GM03348 (cell line): ENCODE results near the gene LECT2.

Source experiments
- DNase-seq: peaks from one replicate; pipeline ENCODE4 v3.0.0; 2012; ENCODE audit warnings: low spot score

Gene LECT2

DNA sequence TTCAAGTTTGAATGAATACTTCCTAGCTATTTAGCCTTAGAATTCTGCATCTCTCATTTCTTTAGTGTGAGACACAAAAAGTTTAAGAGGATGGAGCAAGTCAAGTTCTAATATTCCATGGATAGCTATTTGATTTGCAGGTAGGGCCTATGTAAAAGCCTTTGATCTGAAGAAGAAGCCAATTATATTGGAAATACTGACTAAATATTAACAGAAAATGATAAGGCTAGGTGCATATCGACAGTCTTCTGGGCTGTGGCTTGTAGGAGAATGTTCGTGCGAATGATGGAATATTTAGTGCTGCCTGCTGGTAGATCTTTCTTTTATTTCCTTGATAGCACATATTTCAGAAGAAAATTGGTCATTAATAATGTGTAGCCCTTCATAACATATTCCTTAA is at the start of gene LECT2:
Gene LECT2 (minus strand): TSS at position 85 of the 400 bp plus-strand sequence. CDS start 150 bp downstream, outside the sequence.
- no peak for DNase-seq

DNA sequence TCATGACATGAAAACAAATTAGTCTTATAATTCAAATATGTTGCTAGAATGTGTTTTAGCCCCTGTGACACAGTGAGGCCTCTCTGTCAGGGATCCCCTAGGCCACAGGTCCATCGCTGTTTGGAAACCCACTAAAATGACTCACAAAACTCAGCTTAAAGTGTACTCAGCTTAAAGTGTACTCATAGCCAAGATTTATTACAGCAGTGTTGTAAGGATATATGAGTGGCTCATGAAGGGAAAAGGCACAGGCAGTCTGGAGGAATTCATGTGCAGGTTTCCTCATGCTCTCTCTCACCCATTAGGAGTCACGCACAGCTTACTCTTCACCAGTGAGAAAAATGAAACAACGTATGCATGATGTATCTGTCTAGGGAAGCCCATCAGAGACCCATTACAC is 49.7 kb upstream of the LECT2 start:
- peak; percentile 61 for DNase-seq

DNA sequence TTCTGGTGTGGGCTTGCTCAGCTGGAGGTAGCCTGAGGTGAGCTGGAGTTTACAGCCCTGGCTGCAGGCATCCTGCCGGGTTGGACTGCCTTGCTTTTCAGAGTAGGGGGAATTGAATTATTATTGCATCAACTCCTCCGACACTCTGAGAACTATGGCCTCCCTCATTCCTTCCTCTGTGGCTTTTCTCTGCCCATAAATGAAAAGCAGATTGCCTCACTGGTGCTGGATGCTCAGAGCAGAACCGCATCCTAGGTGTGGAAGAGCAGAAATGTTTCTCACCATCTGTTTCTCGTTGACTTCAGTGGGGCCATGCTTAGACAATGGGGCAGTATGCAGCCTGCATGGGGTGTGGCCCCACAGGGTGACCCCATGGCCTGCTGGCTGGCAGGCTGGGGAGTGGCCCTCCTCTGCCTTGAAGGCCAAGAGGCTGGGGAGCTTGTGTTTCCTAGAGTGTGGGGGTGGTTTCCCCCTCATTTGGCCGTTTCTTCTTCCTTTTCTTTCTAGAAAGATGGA is 46.7 kb upstream of the LECT2 start:
- peak; percentile 84 for DNase-seq

DNA sequence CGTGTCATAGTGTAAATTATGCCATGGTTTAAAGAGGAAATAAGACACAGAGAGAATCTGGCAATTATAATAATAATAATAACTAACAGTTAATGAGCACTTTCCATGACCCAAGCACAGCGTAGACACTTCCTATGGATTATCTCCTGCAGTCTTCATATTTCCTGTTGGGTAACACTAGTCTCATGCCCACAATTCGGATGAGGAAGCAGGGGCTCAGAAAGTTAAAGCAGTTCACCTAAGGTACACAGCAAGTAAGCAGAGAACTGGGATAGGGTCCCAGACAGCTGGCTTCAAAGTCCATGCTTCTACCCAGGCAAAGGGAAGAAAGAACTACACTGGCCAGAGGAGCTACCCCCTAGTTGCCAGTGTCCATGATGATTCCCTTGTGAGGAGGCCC is 46.1 kb upstream of the LECT2 start:
- no peak for DNase-seq

DNA sequence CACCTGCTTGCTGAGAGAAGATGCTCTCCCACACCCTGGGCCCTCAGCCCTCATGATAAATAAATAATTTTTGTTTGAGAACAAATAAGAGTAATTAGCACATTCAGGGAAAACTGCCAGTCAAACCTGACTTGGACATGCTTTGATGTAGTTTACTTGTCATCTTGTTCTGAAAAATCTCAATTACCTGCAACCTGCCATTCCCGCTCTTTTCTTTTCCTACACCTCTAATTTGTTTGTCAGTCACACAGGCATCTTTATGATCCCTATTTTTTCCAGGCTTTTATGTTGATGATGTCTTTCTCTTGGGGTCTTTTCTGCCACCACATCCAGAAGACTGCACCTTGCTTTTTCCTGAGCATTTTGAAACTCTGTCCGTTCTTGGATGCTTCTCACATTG is 45.4 kb upstream of the LECT2 start:
- no peak for DNase-seq

DNA sequence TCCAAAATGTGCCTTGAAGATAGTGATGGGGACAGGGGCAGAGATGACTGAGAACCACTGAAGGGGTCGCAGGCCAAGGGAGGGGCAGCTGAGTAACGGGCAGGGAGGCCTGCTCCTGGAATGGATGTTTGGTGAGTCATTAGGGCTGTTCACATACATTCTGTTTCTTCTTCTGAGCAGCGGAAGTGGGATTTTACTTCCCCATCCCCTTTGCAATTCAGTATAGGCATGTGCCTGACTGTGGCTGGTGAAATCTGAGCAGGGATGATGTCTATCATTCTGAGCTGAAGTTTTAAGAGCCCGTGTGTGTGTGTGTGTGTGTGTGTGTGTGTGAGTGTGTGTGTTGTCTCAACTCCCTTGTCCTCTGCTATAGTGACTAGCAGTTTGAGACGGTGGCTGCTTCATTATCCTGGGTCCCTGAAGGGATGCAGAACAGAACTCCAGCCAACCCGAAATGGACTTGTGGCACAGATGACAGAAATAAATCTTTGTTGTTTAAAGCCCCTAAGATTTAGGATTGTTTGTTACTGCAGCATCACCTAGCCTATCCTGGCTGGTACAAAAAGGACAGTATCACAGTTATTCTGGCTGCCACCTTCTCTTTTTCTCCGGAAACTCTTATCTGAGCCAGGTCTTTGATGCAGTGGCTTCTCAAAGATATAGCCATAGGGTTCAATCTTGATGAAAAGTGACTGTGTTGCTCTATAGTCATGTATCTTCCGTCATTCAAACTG is 44.8 kb upstream of the LECT2 start:
- DNase-seq, result peak; percentile 46

DNA sequence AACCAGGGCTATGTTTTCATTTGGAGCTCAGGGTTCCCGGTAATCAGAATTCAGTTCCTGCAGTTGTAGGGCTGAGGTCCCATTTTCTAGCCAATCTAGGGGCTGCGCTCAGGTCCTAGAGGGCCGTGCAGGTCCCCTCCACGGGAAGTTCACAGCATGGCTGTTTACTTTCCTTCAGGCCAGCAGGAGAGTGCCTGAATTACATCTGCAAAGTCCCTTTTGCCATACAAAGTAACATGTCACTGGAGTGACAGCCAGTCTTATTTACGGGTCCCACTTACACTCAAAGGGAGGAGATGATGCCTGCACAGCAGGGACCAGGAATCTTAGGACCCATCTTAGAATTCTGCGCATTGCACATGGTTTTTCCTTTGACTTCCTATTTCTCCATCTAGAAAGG is 44.1 kb upstream of the LECT2 start:
- DNase-seq, result no peak

DNA sequence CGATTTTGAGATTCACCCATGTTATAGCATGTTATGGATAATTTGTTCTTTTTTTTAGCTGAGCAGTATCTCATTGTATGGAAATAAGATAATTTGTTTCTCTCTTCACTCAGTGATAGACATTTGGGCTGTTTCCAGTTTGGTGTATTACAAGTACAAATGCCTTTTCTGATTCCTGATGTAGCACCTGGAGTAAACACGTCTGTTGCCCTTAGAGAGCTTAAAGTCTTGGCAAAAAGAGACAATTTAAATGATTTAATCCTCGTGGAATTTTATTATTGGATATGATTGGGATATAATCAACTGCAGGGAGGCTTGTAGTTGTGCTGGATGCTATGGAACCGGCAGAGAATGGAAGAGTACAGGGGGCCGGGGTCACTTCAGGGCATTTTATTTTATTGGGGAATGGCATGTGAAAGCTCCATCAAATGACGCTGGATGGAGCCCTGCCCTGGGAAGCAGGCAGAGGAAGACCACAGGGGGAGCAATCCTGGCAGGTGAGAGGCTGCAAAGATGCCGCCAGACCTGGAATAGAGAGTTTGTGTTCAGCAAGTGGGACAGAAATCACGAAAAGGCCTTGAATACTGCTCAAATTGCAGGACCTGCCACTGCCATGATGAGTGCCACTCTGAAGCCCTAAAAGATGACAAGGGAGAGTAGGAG is 43.0 kb upstream of the LECT2 start:
- no peak for DNase-seq

DNA sequence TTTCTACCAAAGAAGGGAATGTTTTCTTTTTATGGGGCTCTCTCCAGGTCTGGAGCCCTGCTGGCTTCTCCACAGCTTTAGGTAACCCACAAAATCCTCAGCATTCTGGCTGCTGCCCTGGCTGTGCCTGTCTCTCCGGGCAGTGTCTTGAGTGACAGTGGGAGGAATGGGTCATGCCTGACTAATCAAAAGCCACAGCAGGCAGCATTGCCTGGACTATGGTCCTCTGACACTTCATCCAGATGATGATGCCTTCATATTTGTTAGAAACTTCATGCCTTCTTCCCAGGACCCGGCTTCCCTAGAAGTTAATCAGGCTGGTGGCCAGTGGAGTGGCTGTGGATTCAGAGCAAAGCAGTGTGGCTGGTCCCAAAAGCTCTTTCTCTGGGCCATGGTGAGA is 41.8 kb upstream of the LECT2 start:
- peak; percentile 55 for DNase-seq

DNA sequence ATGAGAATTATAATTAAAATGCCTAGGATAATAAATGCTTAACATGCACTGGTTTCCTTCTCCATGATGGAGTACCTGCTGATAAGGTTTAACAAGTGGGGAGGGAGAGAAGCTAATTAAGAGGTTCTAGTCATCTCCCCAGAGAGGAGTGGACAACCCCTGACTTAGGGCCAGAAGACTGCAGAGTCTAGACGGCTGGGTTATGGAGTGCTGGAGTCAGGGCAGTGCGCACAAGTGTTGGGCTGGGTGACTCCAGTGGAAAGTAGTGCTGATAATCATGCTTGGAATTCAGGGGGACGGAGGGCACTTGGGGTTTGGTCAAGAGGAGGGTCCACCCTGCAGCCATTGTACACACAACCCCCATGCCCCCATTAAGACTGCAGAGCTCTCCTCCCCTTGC is 41.2 kb upstream of the LECT2 start:
- DNase-seq, result peak; percentile 16

DNA sequence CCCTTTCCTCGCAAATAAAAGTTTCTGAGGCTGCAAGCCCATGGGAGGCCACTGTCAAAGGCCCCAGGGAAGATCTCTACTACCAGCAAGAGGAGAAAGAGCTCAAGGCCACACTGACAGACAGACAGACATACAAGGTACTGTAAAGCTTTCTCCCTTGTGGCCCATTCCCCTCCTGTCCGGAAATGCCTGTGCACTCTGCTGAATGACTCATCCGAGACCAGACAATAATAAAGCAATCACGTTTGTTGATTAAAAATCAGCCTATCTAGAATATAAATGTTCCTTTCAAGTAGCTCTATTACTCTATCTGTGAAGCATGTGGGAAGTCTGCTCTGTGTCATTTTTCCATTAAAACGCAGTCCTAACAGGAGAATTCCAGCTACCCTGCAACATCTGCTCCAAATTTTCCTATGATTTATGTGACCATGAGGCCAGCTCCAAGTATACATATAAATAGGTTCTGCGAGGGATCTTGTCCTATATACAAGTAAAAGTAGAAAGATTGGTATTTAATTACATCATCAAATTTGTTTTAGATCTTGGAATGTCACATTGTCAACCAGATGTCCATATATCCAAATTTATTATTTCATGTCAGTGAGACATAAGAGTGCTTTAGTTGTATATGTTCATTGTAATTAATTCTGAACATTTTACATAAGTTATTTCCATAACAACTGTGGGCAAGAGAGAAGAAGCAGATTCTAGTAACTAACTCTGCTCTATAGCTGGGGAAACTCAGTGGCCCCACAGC is 39.3 kb upstream of the LECT2 start:
- DNase-seq, result peak; percentile 69

DNA sequence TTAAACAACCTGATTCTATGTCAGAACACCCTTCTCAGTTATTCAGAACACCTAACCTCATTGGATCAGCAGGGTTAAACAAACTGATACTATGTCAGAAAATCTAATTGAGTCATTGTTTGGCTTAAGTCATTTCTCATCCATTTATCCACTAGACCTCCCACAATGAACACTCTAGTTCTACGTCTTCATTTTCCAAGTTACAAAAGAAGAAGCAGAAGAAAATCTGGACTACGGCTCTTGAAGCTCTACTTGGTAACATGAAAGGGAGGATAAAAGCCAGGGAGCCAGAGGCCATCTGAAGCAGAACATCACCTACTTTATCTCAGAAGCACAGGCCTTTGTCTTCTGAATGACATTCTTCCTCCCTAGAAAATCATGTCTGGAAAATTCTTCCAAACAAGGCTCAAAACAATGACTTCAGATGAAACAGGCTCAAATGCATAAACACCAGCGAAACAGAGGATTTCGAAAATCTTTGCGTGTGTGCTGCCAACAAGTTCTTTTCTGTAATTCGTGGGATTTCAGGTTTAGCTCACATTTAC is 38.6 kb upstream of the LECT2 start:
- no peak for DNase-seq

DNA sequence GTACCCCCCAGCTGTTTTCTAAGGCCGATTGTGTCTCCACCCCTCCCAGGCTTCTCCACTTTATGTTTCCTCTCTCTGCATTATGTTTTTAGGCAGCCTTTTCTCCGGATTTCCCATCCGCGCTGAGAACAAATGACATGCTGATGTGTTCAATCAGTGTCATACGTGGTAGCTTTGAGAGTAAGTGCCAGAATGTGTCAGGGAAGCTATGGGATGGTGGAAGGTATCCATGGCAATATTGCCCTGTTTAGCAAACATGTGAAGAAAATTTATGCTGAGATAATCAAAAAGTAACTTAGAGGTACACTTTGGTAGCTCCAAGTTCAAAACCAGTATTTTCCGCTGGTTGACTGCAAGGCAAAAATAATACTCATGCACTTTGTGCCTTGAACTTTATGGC is 36.6 kb upstream of the LECT2 start:
- DNase-seq, result no peak

DNA sequence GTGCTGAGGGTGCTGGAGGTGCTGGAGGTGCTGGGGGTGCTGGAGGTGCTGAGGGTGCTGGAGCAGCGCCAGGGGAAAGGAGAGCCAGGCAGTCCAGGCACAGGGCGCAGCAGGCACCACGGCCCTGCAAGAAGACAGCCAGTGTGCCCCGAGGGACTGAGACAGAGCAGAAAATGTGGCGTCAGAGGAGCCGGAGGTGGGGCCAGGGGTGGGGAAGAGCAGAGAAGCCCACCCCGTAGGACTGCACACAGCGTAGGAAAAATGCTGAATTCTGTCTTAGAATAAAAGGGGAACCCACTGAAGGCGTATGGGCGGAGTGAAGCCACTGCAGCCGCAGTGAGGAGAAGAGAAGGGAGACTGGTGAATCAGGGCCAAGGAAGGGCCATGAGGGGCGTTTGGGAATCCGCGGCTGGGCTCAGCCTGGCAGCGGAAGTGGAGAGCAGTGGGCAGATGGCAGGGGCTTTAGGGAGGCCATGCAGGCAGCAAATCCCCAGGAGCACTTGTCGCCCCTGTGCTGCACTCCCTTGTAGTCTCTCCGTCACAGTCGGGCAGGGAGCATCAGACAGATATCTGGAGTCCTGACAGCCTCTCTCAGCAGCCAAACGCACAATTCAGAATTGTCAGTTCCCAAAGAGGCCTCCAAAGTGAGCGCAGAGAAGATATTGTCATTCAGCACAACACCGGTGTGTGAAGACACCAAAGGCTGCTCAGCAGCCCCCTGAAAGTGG is 35.9 kb upstream of the LECT2 start:
- no peak for DNase-seq

DNA sequence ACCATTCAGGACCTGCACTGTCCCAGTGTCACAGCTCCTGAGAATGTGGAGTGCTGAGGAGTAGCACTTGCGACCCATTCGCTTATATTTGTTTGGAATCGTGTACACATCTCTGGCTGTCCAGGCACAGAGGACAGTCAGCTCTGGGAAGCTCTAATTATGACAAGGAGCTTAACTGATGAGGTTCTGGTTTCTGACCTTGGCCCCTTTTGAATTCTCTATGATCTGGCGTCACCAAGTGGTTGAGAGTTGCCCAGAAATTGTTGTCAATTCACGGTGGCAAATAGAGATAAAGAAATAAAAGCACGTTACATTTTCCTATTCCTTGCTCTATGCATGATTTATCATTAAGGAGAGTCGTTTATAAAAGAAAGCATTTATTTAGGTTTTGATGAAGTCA is 34.9 kb upstream of the LECT2 start:
- no peak for DNase-seq

DNA sequence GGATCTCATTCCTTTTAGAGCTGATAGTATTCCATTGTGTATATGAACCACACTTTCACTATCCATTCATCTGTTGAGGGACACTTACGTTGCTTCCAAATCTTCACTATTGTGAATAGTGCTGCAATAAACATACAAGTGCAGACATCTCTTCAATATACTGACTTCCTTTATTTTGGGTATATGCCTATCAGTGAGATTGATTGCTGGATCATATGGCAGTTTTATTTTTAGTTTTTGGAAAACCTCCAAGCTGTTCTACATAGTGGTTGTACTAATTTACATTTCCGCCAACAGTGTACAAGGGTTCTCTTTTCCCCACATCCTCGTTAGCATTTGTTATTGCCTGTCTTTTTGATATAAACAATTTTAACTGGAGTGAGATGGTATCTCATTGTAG is 33.8 kb upstream of the LECT2 start:
- DNase-seq, result no peak

DNA sequence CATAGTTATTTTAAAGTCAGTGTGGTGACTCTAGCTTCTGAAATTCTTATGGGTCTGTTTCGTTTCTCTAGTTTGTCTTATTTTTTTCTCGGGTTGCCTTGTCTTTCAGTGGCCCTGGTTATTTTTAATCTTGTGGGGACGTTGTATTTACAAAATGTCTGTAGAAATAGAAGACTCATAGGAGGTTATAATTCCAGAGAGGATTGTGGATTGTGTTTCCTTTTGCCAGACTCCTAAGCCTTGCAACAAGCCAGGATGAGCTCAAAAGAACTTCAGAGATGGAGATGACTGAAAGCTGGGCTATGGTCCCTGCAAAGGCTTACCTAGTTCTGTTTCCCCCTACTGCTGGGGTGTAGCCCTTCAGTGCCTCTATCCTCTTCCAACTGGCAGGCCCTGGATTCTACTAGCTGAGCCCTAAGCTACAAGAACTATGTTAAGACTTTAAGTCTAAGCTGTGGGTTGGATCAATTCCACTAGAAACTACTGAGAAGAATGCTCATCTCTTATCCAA is 32.2 kb upstream of the LECT2 start:
- DNase-seq, result peak; percentile 50

DNA sequence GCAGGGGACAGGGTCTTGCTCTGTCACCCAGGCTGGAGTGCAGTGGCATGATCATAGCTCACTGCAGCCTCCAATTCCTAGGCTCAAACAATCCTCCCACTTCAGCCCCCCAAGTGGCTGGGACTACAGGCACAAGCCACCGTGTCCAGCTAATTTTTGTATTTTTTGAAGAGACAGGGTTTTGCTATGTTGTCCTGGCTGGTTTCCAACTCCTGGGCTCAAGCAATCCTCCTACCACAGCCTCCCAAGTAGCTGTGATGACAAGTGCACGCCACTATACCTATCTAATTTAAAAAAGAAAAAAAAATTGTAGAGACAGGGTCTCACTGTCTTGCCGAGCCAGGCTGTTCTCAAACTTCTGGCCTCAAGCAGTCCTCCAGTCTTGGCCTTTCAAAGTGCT is 31.6 kb upstream of the LECT2 start:
- DNase-seq, result no peak

DNA sequence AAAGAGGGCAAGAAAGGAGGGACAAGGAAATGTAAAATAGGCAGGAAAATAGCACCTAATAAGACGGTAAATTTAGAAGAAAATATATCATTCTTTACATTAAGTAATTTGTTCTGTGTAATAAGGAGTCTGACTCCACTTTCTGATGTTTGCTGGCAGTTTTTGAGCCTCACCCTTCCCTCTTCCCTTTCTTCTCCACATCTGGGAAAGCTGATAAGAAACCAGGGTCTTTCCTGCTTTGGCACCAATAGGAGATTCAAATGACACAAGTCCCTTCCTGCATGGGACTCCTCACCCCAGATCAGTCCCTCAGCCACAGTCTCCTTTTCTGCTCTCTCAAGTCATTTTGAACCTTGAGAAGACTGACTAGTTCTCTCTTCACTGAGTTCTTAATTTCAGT is 31.2 kb upstream of the LECT2 start:
- DNase-seq, result no peak

DNA sequence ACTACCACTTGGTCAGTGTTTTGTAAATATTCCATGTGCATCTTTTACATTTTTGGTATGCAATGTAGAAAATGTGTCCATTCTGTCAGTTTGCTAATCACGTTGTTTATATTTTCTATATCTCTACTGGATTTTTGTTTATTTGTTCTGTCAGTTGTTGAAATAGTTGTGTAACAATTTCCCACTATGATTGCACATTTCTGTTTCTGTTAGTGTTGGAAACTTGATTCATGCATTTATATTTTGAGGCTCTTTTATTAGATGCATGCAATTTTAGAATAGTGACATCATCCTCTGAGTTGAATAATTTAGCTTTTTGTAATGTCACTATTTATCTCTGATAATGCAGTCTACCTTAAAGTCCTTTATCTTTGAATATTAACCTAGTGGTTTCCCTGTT is 25.8 kb upstream of the LECT2 start:
- no peak for DNase-seq

DNA sequence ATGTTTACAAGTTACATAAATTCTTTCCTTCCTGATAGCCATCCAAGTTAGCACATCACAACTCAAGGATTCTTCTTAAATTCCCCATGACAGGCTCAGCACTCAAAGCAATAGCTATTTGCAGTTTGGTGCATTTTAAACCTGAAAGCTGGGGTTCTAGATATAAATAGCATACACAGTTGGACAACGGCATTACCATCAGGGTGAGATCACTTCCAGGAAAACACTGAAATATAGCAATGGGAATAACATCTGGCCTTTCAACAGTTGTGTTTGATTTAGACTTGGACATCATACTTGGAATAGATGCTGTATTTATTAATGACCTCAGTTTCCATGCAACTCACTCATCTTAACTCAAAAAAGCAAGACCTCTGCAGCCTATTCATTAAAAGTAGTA is 24.7 kb upstream of the LECT2 start:
- DNase-seq, result peak; percentile 66

DNA sequence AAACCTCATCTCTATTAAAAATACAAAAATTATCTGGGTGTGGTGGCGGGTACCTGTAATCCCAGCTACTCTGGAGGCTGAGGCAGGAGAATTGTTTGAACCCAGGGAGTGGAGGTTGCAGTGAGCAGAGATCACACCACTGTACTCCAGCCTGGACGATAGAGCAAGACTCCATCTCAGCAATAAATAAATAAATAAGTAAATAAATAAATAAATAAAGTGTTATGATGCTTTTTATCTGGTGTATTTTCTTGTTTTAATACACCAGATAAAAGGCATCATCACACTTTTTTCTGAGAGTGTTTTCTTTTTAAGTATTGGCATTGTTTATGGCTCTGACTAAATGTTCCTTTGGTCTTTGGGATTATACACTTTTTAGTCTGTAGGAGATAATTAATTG is 24.2 kb upstream of the LECT2 start:
- no peak for DNase-seq
